GM18867 (cell line): ENCODE results near the gene TEX30.

ENCODE experiments used
- ATAC-seq: cut with Tn5 transposase; IDR thresholded peaks from one replicate; pipeline ENCODE4 v1.9.1; 2021; ENCODE audit warnings: mild to moderate bottlenecking, moderate library complexity; ENCODE audit not compliant: unreplicated experiment

TEX30 gene

DNA sequence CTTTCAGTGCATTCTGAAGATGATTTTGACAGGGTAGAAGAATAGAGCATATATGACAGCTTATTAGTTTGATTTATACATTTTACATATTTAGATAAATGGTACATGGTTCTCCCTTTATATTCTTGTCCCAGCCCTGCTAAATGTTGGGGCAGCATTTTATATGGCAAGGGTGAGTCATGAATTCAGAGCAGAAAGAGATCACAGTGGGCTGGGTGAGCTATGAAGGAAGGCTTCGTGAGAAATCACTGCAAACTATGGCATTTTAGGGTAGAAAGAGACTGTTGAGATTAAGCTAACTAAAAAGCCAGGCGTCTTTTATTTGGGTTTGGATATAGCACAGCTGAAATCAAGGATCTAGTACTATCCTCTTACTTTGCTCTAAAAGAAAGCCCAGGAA lies 54.8 kb downstream of the TEX30 start:
- no peak for ATAC-seq
